HG03432 (cell line): Measurements from ENCODE around the gene ASB8.

ENCODE experiments used
- ATAC-seq: cut with Tn5 transposase; IDR thresholded peaks from one replicate; pipeline ENCODE4 v1.9.1; 2021; ENCODE audit warnings: mild to moderate bottlenecking, moderate library complexity; ENCODE audit not compliant: unreplicated experiment

ASB8 gene

DNA sequence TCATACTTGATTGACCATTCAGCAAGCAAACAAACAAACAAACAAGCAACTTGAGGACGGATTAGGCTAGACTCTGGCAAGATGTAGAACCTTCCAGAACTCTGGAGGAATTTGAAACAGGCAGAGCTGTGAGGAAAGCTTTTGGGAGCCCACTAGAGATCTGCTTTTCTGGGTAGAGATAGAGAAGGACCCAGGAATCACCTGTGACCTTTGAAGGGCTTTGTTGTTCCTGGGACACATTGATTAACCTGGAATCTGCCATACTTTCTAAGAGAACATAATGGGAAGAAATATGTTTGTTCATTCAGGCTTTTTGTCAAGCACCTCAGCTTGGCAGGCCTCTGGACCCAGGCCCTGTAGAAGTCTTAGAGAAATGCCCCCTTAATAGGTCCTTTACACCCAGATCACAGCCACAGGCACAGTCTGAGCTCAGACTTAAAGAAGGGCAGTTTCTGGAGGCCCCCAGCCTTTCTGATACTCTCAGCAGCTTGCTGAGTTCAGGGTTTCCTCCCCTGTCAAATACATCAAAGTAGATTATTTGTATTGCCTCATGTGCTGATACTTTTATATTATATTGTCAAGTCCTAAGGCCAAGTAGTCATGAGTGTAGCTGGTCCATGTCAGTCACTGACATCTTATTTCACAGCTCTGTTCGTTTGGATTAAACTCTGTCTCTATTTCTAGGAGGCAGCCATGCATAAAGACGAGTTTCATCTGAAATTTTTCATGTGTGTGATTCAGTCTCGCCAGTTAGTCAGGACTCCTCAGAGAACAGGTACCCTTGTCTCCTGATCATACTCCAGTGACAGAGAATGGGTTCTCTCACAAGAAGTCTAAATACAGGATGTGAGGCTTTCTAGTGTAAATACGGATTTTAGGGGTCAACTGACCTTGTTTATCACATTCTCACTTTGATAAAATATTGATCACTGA lies 50.4 kb downstream of the ASB8 start:
- no peak for ATAC-seq

DNA sequence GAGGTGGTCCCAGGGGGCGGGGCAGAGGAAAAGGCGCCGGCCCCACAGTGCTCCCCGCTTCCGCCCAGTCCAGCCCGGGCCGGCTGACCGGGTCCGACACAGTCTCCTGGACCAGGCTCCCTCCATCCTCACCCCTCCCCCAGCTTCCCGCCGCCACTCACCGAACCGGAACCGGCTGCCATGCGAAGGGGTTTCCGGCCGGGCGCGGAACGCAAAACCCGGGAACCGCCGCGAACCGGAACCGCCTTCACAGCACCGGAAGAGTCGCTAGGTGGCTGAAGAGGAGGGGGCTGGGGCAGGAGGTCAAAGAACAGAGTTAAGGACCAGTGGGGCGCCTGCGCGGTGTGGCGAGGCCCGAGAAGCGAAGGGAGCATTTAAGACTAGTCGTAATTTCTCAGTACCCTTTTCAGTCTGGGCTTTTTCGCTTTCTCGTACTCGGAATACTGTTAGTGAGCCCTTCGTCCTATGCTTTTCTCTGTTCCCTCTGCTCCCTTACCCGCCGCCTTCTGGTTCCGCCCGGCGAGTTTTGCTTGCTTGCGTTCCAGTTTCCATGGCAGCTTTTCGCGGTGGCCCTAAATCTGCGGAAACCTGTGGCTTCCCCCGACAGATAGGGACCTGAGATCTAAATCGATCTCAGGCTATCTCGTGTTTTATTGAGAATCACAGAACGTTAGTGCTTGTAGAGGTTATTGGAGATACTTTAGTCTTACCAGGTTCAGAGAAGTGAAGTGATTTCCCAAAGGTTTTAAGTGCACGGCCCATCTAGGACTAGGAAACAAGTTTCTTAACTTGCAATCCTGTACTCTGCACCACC lies 51.2 kb downstream of the ASB8 start, which contains the start of gene SENP1:
Gene SENP1 (minus strand): TSS at position 213 of the 814 bp plus-strand sequence. CDS start 4,607 bp downstream, outside the sequence.
- peak; percentile 81 for ATAC-seq

DNA sequence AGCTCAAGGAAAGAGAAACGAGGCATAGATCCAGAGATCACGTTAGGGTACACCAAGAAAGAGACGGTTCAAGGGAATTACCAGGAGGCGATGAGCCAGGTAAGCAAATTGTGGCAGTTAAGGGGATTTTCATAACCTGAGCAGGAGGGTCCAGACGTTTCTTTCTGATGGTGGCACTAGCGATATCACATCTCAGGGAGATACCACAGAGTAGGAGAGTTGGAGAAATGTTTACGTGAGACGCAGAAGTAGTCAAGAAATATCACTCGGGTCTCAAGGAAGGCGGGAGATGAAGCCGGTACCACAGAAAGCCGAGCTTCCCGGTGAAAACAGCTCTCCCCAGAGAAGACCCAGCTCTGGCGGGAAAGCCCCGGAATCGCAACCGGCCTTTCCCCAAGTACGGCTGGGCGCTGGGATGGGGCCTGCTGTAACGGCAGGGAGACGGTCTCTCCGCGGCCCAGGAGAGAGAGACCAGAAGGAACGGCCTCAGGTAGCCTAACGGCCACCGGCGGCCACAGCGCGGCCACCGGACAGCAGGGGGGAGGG lies 51.9 kb downstream of the ASB8 start:
- ATAC-seq = peak; percentile 40

- no peak for ATAC-seq
Measured at GRCh38 chr12:48104531-48104930, 52.8 kb downstream of the ASB8 start.
